GM19025 (cell line): ENCODE measurements around the gene RIOK3.

ENCODE experiments used
- ATAC-seq: cut with Tn5 transposase; IDR thresholded peaks from one replicate; pipeline ENCODE4 v1.9.1; 2021; ENCODE audit warnings: mild to moderate bottlenecking, low read depth, moderate library complexity; ENCODE audit not compliant: unreplicated experiment

Gene RIOK3

DNA sequence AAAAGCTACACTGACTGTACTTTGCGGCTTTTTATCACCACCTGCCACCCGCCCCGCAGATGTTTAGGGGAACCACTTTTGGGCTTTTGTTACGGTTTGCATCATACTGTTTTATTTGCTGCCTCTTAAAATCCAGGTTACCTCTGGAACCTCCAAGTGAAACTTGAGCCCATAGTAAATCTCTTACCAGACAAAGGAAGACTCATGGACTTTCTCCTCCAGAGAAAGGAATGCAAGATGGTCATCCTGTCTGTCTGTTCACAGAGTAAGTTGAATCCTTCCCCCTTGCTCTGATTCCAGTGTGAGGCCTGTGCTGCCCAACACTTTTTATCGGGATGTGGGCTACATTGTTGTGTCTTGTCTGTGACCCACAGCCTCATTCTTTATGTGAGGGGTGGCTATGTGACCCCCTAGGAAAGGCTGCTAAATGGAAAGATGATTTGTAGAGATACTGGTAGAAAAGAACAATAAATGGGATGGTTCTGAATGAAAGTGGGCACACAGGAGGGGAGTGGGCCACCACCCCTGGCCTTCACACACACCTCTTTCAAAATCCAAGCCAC is 73.5 kb downstream of the RIOK3 start:
- ATAC-seq, result no peak

DNA sequence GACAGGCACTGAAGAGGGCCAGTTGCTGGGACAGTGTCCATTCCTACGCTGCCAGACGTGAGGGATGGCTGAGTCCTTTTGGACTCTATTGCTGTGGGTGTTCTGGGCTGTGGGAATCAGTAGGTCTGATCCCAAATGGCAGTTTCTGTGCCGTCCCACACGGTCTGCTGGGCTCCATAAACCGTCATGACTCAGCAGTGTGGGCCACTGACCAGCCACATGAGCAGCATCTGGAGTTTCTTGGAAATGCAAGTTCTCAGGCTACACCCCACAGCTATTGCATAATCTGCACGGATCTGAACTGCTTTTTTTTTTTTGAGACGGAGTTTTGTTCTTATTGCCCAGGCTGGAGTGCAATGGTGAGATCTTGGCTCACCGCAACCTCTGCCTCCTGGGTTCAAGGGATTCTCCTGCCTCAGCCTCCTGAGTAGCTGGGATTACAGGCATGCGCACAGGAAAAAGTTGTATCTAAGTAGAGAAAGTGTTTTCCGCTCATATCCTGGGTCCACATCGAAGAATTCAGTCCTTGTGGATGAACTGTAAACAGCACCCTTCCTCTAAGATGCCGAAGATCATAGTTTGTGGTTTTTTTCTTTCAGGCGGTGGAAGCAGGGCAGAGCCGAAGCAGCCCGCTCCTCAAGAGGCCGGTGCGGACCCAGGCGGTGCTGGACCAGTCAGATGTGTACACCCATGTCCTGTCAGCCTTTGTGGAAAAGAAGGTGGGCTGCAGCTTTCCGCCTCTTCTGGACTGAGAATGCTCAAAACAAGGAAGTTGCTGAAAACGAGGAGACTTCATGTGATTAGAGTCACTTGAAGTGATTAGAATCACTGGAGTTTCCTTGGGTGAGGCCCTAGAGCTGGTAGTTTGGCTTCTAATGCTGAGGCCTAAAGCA is 75.7 kb downstream of the RIOK3 start:
- ATAC-seq, result no peak

DNA sequence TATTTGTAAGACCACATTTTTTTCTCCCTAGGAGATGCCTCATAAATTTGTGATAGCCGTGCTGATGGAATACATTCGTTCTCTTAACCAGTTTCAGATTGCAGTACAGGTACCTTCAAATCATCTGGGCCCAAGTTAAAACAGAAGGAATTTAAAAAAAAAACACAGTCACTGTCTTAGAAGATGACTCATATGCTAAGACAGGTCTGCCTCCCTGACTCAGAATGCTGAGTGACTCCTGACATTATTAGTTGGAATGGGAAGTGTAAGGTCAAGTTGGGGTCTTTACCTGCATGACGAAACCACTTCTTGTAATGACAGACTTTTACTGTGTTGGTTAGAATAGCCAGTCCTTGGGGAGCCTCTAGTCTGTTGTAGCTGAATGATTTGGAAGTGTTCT is 76.5 kb downstream of the RIOK3 start:
- no peak for ATAC-seq

DNA sequence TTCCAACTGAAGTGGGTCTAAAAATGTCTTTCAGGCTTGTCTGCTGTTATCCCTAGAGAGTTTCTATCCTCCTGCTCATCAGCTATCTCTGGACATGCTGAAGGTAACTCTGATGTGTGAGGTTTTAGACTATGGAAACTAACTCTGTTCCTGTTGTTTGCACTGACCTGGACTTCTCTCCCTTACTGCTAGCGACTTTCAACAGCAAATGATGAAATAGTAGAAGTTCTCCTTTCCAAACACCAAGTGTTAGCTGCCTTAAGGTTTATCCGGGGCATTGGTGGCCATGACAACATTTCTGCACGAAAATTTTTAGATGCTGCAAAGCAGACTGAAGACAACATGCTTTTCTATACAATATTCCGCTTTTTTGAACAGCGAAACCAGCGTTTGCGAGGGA is 77.1 kb downstream of the RIOK3 start:
- no peak for ATAC-seq

DNA sequence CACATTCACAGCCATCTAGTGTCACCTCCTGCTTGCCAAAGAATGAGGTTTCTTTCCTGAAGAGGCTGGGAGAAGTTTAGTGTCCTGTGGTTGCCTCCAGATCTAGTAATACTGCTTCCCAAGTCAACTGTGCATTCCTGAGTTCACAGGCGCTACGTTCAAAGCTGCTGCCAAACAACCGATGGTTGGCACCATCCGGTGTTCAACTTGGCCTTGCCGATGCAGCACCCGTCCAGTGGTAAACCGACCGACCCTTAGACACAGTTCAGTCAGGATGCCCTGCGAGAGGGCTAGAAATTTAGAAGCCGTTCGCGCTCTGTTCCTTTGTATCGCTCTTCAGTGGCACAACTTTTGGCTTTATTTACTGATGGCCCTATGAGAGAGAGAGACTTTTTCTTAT is 78.8 kb downstream of the RIOK3 start:
- no peak for ATAC-seq
